Epithelial cell of proximal tubule (primary cell): ENCODE measurements around the gene FILIP1. TPM values are rescaled to one million over a fixed set of nuclear protein-coding genes. Genes with fewer than 3 reads are reported as not detected.

Experiments used
- DNase-seq: peaks from one replicate; pipeline ENCODE4 v3.0.0-alpha.2; 2011; ENCODE audit warnings: low read depth
- H3K4me3 ChIP-seq: 2 replicates; pipeline ENCODE4 v1.5.1; 2011; ENCODE audit warnings: low read depth, mild to moderate bottlenecking, low read length
- CTCF ChIP-seq: conservative IDR thresholded peaks from 2 replicates; pipeline ENCODE4 v1.5.1; 2012; ENCODE audit warnings: low read depth, mild to moderate bottlenecking, low read length
- total RNA-seq: library from RNA; depleted of rRNA; stranded (reverse); fragments of >200 nt; gene quantifications from 2 replicates; pipeline ENCODE4 v1.2.3, GENCODE V29; 2015

The FILIP1 gene
- total RNA-seq, 1 donor from 2014 or later, result under 0.01 TPM

GRCh38 chr6:75423386-75423785 is 70.2 kb downstream of the FILIP1 start:
- no peak for DNase-seq
- no peak overlapping the region for H3K4me3 ChIP-seq
- TF ChIP-seq CTCF, result no peak

DNA sequence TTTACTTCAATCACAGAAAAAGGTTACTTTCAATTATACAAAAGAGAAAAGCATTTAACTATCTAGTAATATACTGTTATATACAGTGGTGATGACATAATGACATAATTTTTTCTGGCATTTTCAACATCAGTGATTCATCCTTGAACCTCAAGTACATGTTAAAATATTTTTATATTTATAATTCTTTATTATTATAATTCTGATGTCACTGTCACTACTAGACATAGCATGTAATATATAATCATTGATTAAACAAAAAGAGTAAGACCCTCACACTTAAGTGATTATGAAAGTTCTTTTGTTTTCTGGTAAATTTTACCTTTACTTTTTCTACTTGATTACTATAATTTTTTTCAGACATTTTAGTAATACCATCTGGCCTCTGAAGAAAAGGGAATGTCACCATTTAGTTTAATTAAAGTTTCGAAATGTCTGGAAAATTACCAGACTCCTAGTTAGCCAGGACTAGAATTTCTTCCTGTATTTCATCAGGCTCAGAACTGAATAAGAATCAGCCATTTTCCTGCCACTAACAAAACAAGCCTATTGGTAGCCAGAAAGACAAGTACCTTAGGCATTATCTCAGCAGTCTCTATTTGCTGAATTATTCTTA is 71.5 kb downstream of the FILIP1 start:
- H3K4me3 ChIP-seq, result no peak overlapping the region
- no peak for DNase-seq
- TF ChIP-seq CTCF, result no peak

- no peak for TF ChIP-seq CTCF
- no peak for DNase-seq
- H3K4me3 ChIP-seq, result no peak overlapping the region
Measured at GRCh38 chr6:75421316-75422023, 72.1 kb downstream of the FILIP1 start.

DNA sequence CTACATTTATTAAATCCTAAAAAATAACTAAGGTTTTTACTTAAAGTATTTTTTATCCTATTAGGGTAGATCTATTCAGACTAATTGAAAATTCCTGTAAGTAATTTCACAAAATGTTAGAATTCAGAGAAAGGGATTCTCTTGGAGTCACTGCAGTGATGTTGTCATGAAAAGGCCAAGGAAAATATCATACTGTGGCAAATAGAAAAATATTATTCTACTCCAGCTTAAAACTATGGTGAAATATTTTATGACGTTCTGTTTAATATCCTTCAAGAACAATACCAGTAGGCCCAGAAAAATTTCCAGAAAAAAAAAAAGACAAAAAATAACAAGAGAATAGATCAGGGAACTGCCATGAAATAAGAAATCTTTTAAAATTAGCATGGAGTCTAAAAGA is 73.6 kb downstream of the FILIP1 start:
- no peak for DNase-seq
- H3K4me3 ChIP-seq, result no peak overlapping the region
- TF ChIP-seq CTCF, result no peak

GRCh38 chr6:75419416-75419815 is 74.2 kb downstream of the FILIP1 start:
- no peak for DNase-seq
- H3K4me3 ChIP-seq, result no peak overlapping the region
- no peak for TF ChIP-seq CTCF

GRCh38 chr6:75418233-75418632 is 75.4 kb downstream of the FILIP1 start:
- TF ChIP-seq CTCF, result no peak
- no peak overlapping the region for H3K4me3 ChIP-seq
- DNase-seq, result peak; percentile 97

DNA sequence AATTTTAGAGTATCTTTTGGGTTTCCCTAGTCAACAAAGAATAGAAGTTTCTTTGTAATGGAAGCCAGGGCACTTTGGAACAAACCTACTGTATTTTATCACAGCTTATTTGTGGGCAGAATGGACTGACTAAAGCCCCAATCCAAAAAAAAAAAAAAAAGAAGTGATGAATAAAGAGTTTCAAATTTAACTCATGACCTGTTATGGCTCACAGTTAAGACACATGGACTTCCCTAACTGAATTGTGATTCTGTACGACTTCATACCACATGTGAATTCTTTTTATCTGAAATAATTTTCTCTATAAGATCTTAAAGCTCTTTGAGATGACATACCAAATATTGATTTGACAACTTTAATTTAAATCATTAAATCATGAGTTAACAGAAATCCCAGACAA is 77.2 kb downstream of the FILIP1 start:
- no peak overlapping the region for H3K4me3 ChIP-seq
- no peak for TF ChIP-seq CTCF
- no peak for DNase-seq
